ACHN (cell line): ENCODE measurements around the gene CTSG.
"Not testable (repeated sequence)": the region's sequence is repeated elsewhere in the genome, so short reads cannot be mapped to it uniquely, and the experiment has no call there.

Experiments
- DNase-seq: peaks from one replicate; pipeline ENCODE4 v3.0.0-alpha.2; 2015
- in situ Hi-C: cut with HindIII; loops from 2 replicates; pipeline ENCODE4 v1.10.0; 2017; ENCODE audit warnings: low sequenced_read_pairs, low pct_ligation_motif_present, low pct_unique_long_range_greater_than_20kb

CTSG gene

GRCh38 chr14:24563505-24563904 lies 12.5 kb downstream of the CTSG start:
- DNase-seq, result no peak
- in situ Hi-C loops, result no loop called here

GRCh38 chr14:24556756-24557155 lies 19.3 kb downstream of the CTSG start:
- DNase-seq, result peak; percentile 83
- in situ Hi-C loops, result no loop called here

GRCh38 chr14:24549064-24549463 lies 27.0 kb downstream of the CTSG start:
- in situ Hi-C loops, DNase-seq: not testable (repeated sequence)

GRCh38 chr14:24542346-24542936 lies 33.6 kb downstream of the CTSG start:
- no peak for DNase-seq

GRCh38 chr14:24535737-24536136 lies 40.3 kb downstream of the CTSG start:
- in situ Hi-C loops, result no loop called here
- no peak for DNase-seq

More at GRCh38 chr14:24542346-24542936, 33.6 kb downstream of the CTSG start:
- in situ Hi-C loops, result no loop called here

- in situ Hi-C loops, result no loop called here
Observed at GRCh38 chr14:24534286-24534685, 41.8 kb downstream of the CTSG start.

GRCh38 chr14:24525877-24526620 lies 50.0 kb downstream of the CTSG start:
- in situ Hi-C loops, DNase-seq: not testable (repeated sequence)

More at GRCh38 chr14:24534286-24534685, 41.8 kb downstream of the CTSG start:
- no peak for DNase-seq
